GM19468 (cell line): Measurements from ENCODE around the gene BACH2.
"Not testable (repeated sequence)": the region's sequence is repeated elsewhere in the genome, so short reads cannot be mapped to it uniquely, and the experiment has no call there.

ENCODE experiments used
- ATAC-seq: cut with Tn5 transposase; IDR thresholded peaks from one replicate; pipeline ENCODE4 v1.9.1; 2021; ENCODE audit warnings: mild to moderate bottlenecking, moderate library complexity, moderate number of reproducible peaks; ENCODE audit not compliant: unreplicated experiment; ENCODE audit errors: extremely low read depth

BACH2 gene

DNA sequence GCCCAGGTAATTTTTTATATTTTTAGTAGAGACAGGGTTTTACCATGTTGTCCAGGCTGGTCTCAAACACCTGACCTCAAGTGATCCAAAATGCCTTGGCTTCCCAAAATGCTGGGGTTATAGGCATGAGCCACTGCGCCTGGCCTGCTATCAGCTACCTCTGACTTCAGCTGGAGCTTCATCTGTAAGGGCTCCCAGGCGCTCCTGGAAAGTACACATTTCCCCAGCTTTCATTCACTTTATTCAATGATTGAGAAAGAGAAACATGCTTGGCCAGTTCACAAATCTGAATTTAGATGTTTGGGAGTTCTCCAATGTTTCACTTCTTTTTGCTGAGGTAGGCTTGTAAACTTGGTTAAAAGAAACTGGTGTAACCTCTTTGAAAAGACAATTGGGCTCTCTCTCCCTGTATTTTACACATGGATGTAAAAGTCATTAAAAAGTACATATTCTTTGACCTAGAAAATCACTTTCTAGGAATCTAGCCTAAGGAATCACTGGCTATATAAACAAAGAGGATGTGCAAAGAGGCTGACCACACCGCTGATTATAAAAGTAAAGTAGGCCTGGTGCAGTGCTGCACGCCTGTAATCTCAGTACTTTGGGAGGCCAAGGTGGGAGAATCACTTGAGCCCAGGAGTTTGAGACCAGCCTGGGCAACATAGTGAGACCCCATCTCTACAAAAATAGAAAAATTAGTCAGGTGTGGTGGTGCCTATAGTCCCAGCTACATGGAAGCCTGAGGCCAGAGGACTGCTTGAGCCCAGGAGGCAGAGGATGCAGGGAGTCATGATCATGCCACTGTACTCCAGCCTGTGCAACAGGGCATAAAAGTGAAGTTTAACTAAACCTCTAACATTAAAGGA is 128.9 kb downstream of the BACH2 start:
- ATAC-seq, result no peak

DNA sequence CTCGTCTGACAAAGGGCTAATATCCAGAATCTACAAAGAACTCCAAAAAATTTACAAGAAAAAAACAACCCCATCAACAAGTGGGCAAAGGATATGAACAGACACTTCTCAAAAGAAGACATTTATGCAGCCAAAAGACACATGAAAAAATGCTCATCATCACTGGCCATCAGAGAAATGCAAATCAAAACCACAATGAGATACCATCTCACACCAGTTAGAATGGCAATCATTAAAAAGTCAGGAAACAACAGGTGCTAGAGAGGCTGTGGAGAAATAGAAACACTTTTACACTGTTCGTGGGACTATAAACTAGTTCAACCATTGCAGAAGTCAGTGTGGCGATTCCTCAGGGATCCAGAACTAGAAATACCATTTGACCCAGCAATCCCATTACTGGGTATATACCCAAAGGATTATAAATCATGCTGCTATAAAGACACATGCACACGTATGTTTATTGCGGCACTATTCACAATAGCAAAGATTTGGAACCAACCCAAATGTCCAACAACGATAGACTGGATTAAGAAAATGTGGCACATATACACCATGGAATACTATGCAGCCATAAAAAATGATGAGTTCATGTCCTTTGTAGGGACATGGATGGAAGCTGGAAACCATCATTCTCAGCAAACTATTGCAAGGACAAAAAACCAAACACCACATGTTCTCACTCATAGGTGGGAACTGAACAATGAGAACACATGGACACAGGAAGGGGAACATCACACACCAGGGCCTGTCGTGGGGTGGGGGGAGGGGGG is 130.3 kb downstream of the BACH2 start:
- ATAC-seq, result not testable (repeated sequence)

DNA sequence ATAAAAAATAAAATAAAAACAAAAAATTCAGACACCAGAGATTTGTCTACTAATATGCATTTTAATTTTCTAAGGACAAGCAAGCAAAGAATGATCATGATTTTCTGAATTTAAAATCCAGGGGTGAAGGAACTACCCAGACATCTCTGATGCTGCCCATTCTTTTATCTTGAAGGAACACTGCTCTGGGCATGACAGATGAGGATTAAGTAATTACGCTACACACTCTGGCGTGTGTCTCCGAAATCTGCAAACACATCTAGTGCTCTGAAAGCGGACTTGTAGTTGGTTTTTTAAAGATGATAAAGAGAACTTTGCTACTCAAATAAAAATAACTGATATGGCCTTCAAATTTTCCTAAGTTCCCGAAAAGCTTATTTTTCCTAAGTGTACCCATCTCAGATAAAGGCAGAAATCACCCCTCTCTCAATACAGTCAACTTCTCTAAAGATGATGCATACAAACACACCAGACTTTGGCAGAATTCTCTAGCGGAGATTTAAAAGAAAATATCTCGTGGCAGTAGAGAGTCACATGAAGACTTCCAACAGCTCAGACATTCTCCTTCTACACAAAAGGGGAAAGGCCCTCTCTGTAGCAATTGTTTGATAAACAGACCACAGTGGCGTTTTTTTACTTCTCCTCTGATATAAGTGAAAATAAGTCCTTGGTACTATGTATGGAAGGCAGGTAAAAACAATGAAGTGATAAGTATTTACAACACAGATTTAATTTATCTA is 133.8 kb downstream of the BACH2 start:
- no peak for ATAC-seq

DNA sequence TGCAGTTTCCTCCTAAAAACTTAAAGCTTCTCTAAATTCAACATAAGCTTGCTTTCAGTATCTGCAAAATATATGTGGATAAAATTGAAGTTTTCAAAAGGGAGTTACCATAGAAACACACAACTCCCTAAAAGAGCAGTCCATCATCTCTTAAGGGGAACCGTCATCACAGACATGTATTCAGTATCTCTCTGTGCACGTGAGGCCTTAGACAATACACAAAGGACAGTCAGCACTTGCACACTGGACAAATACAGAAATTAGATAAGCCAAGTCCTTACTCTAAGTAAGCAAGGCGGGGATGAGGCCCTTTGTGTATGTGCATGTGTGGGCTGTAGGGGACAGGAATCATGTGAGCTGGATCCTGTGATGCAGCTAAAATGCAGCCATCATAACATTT is 136.6 kb downstream of the BACH2 start:
- no peak for ATAC-seq

DNA sequence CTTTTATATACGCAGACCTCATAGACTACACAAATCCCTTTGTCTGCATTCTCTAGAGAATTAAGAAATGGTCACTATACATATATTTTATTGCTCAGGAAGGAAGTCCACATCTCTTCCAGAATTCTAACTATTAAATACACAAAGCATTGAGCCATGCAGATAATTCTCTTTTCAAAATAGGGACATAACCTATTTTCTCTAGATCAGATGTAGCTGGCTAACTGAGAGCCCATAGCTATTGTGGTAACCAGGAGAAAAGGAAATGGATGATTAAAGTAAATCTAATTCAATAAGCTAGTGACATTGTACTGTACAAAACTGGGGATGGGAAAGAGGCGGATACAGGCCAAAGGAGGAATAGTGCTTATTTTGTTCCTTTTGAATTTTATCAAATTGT is 137.2 kb downstream of the BACH2 start:
- no peak for ATAC-seq

DNA sequence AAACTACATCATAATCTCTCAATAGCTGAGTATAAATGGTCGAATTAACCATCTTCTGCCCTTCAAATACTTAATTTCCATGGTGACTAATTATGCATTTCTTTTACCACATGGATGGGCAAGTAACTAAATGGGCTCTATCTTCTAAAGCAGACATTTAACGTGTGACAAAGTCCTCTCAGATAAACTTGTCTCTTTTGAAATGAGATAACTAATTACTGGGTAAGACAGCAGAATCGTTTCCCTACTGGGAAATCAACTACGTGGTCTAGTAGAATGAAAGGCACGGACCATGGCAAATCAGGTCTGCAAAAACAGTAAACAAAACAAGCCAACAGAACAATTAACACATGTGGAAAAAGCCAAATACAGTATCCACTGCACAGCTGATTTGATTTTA is 137.7 kb downstream of the BACH2 start:
- no peak for ATAC-seq

DNA sequence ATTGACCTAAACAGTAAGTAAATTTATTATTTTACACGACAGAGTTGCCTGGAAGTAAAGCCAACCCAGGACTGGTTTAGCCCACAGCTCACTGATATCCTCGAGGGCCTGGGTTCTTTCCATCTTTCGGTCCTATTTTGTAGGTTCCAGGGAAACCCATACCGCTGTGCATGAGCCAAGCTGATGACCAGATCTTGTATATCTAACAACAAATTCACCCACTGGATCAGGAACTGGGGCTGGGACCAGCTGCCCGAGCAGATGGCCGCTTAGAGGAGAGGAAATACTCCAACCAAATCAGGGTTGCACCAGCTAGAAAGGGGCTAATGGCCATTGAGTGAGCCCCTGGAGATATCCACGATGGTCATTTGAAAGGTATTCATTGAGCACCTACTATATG is 139.2 kb downstream of the BACH2 start:
- ATAC-seq, result no peak

DNA sequence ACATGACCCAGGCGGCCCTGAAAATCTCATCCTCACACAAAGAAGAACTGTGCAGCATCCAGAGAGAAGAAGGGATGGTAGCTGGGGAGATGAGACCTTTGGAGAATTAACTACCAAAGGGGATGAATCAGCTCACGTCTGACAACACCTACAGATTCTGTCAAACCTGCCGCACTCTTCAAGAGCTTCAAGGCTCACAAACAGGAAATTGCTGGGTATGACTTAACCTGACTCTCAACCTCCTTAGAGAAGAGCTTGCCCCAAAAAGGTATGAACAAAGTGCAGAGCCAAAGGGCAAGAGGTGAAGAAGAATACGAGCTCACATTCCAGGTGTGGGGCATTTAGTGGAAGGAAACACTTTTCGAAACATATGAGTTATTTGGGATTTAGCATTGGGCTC is 139.8 kb downstream of the BACH2 start:
- ATAC-seq, result no peak

DNA sequence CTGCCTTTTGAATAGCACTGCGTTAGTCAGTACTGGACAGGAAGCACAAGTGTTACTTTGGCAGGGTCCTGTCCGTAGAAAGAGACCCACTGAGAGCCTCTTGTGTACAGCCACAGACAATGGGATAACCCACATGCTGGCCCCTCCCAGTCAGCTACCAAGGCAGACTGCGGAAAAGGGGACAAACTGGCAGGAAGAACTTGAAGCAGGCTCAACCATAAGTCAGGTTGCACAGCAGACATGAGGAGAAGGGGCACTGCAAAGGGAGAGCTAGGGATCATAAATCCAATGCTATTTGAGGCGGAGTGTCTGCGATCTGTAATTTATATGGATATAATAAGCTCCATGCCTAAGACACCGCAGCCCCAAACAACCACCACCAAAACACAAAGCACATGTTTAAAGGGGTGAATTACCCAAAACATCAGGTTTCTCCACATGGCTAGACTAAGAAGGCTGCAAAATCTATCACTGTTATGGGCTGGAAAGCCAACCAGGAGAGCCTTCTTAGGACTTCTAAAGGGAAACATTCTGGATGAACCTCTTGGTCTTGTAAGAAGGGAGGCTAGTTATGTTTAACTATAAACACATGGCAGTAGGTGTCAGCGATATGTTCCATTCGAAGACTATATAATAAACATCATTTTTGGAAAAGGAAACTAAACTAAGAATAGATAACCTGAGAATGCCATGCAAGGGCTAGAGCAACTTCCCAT is 141.7 kb downstream of the BACH2 start:
- no peak for ATAC-seq

DNA sequence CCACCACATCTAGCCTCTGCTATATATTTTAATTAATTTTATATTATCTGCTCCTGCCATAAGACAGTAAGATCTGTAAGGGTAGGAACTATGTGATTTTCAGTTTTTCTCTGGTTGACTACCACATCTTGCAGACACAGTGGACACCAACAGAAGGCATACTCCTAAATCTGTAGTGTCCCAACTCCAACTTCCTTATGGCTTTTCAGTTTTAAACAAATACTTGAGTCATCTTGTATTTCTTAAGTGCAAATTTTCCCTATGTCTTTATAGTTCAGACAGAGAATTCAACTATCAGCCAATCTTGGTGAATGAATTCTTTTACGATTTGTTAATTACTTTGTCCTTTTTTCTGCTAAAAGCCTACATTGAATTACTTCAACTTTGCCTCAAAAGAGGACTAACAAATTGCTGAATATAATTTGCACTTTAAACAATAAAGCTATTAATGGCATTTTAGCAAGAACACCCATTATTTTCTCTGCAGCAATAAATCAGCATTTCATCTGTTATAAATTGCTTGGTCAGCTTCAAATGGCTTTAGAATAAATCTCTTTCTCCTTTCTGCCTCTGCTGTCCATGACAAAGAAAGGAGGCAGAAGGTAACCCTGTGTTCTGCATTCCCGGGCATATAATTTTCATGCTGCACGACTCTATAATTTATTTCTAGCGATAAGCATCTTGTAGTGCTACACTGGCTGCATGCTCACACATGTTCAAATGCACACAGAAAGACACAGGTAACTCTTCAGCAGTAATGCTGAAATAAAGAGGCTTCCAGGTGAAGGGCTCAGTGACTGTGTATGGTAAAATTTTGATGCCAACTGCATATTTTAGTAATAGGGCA is 144.8 kb downstream of the BACH2 start:
- no peak for ATAC-seq

DNA sequence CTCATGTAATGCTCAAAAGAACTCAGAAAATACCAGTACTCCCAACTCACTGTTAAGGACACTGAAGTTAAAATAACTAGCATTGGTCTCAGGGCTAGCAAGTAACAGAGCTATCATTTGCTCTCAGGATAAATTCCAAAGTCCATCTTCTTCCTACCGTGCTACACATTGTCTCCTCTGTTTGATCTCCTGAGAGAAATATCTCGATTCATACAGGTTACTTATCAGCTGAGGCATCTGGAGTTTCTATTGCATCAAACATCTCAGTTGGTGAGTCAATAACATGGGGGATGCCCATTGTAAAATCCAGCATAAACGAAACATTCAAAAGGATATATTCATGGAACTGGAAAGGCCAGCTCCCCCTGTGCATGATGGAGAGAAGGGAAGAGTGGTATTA is 147.4 kb downstream of the BACH2 start:
- no peak for ATAC-seq

DNA sequence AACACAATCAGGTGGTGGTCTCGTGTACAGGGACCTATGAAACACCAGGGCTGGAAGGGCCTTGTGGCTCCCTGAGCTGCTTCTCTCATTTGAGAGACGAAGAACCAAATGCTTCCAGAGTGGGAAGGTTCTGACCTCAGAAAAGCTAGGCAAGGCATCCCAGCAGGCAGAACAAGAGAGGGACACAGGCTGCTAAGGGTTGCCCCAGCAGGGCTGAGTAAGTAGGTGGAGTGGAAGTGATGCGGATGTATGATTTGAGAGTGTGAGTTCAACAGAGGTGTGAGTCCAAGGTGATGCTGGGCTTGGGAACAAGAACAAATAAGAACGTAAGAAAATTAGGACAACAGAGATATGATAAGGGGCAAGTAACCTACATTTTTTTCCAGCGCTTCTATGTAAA is 147.8 kb downstream of the BACH2 start:
- no peak for ATAC-seq

DNA sequence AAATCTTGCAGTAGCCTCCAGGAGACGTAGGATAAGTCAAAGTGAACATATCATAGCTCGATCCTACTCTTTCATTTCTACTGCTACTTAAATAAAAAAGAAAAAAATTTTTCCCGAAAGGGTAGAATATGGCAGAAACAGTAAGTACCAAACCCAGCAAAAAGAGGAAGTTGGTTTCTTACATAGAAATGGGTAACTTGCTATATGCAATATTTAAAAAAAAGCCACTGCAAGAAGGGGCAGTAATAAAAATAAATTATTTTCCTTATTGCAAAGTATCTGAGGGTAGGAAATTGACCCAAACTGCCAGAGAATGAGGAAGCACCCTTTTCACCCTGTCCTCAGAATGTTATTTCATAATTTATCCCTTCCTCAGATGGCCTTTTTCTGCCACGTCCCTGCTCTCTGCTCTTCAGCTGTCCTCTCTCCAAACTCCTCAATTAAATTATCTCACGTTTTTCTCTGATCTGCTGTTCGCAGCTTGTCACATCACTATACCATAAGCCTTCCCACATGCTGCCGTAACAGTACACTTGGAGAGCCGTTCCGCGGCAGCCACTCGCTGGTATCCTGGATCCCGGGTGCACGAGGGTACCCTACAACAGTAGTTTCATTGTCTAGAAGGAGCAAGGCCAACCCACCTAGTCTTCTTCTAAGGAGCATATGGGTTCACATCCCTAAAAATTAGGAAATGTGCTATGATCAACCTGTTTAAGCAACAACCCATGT is 149.6 kb downstream of the BACH2 start:
- no peak for ATAC-seq

DNA sequence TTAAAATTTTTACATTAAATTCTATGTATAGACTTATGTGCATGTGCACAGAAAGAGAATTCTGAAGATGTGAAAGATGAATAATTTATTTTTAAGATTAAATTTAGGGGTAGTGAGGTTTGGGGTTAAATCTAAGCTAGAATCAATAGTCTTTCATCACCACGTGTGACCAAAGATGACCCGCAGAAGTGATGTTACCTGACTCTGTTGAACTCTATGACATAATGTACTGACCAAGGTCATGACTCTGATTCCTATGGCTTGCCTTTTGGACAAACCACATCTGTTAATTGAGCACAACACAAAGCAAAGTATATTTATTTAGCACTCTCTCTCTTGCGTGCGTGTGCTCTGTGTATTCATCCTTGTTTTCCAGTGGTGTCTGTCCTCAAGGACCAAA is 150.6 kb downstream of the BACH2 start:
- no peak for ATAC-seq

DNA sequence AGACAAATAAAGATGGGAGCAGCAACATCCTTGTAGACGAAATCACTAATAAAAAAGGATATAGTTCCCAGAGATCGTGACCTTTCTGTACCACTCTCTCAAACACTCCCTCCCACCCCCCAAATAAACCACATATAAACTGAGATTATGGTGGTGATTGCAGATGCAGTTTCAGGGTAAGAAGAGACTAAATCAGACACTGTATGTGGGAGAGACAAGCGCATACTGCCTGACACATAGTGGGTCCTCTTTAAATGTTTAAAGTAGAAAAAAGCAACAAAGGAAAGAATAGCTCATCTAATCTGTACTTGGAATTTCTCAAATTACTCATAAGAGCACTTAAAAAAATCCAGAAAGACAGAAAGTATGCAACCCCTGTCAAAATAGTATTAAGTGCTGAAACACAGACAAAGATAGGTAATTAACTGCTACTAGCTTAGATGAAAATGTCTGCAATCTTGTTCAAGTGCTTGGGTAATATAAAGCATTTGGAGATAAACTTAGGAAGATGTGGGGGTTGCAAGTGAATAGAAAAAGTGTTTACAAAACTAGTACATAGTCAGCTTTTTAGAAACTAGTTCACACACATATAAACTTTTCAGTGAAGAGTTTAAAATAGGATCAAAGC is 151.6 kb downstream of the BACH2 start:
- ATAC-seq, result no peak

DNA sequence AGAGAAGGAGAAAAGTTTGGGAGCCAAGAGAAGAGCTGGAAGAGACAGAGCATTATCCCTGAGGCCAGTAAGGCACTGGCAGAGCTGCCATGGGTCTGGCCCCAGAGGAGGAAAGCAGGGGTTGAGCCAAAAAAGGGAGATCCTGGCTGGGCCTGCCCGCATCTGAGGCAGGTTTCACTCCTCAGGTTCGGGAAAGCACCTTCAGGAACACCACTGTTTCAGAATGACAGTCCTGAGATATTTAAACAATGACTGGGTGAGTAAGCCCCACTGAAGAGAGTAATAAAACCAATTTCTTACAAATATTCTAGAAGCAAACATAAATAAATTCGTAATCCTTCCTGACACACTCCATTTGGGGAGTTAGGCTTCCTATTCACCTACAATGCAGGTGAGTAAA is 152.2 kb downstream of the BACH2 start:
- ATAC-seq, result no peak

DNA sequence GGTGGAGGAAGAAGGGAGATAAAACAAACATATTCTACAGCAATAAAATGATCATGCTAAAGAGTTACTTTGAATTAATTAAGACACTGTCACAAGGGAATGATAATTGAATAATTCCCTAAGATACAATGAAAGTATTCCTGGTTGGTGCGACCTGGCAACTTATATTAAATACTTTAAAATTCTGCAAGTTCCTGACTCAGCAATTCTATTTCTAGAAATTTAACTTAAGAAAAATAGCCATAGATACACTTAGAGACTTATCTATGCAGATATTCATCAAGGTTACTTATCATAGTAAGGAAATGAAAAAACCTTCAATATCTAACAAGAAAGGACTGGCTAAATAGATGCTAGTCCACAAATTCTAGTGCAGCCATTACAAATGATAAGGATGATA is 156.0 kb downstream of the BACH2 start:
- no peak for ATAC-seq

DNA sequence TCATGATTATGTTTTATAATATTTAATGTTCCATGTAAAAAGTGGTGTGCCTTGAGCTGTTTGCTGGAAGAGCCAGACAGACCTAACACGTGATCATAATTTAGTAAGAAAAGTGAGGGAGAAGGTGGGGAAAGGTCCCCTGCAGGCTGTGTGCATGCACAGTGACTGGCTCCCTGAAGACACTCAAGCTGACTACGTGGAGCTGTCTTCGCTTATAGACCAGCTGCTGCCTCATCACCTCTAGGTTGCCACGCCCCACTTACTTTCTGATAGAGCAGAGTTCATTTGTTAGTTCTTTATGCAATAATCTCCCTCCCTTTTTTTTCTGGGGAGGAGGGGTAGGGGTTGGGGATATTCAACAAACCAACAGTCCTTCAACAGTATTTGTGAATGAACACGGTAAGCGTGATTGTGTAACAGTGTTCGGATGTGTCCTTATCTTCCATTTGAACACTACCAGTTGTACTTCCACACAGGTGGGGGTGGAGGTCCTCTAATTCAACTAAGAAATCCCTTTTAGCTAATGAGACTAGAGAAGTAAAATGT is 157.3 kb downstream of the BACH2 start:
- ATAC-seq, result no peak
